Central memory CD4-positive, alpha-beta T cell (primary cell): ENCODE measurements around the gene FAM111A.
"Not testable (repeated sequence)": the region's sequence is repeated elsewhere in the genome, so short reads cannot be mapped to it uniquely, and the experiment has no call there.

ENCODE experiments used
- DNase-seq: peaks from one replicate; pipeline ENCODE4 v3.0.0; 2022
- total RNA-seq, 3 experiments: gene quantifications; one replicate each; lab custom pipeline; 2026; lab: John Stamatoyannopoulos, UW

The FAM111A gene, protein sequence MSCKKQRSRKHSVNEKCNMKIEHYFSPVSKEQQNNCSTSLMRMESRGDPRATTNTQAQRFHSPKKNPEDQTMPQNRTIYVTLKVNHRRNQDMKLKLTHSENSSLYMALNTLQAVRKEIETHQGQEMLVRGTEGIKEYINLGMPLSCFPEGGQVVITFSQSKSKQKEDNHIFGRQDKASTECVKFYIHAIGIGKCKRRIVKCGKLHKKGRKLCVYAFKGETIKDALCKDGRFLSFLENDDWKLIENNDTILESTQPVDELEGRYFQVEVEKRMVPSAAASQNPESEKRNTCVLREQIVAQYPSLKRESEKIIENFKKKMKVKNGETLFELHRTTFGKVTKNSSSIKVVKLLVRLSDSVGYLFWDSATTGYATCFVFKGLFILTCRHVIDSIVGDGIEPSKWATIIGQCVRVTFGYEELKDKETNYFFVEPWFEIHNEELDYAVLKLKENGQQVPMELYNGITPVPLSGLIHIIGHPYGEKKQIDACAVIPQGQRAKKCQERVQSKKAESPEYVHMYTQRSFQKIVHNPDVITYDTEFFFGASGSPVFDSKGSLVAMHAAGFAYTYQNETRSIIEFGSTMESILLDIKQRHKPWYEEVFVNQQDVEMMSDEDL
- 18.0 to 129 (median 114) reads per million in 3 experiments for total RNA-seq

DNA sequence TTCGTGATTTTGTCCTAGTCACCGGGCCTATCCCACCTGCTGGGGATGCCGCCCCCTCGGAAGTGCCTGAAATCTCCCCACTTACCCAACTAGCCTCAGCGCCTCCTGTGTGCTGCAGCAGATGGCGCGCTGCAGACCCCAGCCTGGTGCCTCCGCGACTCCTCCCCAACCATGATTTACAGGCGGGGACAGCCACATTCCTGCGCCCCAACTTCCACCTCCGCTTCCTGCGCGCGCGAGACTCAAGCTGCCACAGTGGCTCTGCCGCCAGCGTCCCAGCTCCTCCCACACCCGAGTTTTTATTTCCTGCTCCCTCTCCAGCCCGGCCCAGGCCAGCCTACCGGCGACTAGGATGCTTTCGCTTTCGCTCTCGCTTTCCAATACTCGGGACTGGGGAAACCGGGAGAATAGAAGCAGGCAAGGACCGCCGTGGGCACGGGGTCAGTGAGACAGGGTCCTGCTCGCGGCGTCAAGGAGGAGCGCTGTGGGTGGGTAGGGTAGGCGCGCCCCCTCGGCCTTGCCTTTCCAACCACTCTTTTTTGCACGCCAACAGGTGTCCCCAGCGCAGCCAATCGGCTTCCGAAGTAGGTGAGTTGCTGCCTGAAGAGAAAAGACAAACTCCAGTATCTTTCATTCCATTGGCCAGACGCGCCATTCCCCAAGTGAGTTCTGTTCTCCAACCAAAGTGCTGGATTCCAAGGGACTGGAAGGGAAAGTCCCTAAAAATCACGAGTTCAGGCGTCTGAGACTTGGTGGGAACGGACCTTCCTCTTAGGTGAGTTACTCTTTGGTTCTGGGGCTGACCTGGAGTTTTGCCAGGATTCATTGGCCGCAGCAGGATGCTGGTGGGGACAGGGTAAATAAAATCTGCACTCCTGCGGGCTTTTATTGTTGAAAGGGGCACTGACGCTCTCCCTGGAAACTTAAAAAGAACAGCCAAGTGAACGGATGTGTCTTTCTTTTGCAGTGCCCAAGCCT lies at the start of gene FAM111A:
TSS of gene FAM111A (plus strand) at position 327 of the 978 bp plus-strand sequence. CDS start 6,017 bp downstream, outside the sequence.
- DNase-seq: peak; percentile 91

DNA sequence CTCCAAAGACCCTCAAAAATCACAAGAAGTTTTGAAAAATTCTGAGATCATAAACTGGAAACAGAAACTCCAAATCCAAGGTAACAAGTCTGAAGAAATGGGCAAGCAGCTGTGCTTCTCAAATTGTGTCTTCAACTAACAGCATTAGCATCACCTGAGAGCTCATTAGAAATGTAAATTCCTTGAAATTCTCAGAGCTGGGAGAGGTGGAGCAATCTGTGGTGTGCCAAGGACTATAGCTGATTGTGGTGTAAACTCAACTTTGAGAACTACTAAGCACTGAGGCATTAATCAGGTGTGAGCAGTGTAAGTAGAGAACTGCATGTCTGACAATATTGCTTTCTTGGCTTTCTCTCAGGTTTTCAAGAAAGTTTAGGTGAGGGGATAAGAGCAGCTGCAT lies 49.1 kb upstream of the FAM111A start:
- not testable (repeated sequence) for DNase-seq

GRCh38 chr11:59095225-59095624 lies 47.4 kb upstream of the FAM111A start:
- not testable (repeated sequence) for DNase-seq

DNA sequence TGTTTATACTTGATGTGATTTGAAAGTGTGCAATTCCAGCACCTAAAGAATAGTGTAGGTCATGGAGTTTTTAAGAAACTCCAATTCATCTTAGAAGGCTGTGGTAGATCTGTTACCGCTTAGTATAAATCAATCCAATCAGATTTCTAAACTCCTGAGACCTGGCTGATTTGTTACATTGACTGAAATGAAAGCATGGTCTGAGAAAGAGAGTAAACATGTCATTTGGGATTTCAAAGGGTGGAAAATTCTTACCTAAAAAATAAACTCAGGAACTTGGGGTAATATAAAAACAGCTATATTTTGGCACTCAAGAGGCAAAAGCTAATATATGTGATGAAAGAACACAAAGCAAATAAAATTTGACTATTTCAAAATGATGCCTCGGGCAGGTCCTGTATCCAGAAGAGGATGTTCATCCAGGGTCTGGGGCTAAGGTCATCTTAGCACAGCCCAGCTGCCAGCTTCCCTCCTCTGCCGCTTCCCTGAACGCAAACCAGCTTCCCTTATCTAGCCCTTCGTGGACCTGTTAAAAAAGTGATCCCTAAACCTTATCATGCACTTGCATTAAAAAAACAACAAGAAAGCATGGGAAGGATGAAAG lies 46.6 kb upstream of the FAM111A start:
- not testable (repeated sequence) for DNase-seq

- peak; percentile 60 for DNase-seq
Measured at GRCh38 chr11:59097113-59097708, 45.4 kb upstream of the FAM111A start.

GRCh38 chr11:59097938-59098337 lies 44.7 kb upstream of the FAM111A start:
- not testable (repeated sequence) for DNase-seq

GRCh38 chr11:59102259-59102765 lies 40.3 kb upstream of the FAM111A start:
- DNase-seq: peak; percentile 27

GRCh38 chr11:59106363-59107336 lies 36.0 kb upstream of the FAM111A start, which contains the start of gene FAM111B:
Gene FAM111B, plus strand, starts transcription at chr11:59107237. Its CDS starts 2,389 bp downstream, at chr11:59109626.
- DNase-seq: peak; percentile 73

DNA sequence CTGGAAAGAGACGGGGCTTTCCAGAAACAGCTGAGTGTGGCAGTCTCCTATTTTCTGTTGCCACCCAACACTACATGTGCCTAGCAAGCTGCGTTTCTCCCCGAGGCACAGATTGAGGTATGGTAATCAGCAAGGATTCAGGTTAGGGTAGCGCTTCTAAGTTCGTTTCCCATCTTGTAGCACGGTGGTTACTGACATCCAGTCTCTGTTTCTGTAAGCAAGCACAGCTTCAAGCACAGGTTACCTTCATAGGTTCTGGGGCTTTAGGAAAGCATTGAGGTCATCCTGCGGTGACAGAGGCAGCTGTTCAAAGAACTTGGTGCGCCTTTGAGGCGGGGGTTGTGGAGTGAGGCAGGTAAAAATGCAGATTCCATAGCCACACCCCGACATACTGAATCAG lies 34.9 kb upstream of the FAM111A start:
- peak; percentile 27 for DNase-seq

GRCh38 chr11:59112494-59112893 lies 30.2 kb upstream of the FAM111A start:
- DNase-seq: no peak

- DNase-seq: no peak
Measured at GRCh38 chr11:59114344-59114743, 28.3 kb upstream of the FAM111A start.

GRCh38 chr11:59115553-59115952 lies 27.1 kb upstream of the FAM111A start:
- DNase-seq: no peak

DNA sequence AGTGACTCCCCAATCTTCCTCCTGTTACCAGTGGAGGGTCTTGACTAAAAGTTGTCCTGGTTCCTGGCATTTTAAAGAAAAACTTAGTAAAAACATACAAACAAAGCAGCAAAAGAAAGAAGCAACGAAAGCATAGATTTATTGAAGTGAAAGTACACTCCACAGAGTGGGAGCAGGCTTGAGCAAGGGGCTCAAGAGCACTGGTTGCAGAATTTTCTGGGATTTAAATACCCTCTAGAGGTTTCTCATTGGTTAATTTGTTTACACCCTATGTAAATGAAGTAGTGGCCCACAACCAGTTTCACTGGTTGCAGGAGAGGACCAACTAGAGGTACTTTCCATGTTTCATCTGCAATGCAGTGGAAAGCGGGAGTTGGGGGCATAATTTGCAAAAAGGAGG lies 24.9 kb upstream of the FAM111A start:
- DNase-seq: no peak

GRCh38 chr11:59119826-59120225 lies 22.8 kb upstream of the FAM111A start:
- no peak for DNase-seq

- DNase-seq: peak; percentile 80
Measured at GRCh38 chr11:59135648-59136461, 6.8 kb upstream of the FAM111A start.

GRCh38 chr11:59136551-59136950 lies 6.1 kb upstream of the FAM111A start:
- not testable (repeated sequence) for DNase-seq

DNA sequence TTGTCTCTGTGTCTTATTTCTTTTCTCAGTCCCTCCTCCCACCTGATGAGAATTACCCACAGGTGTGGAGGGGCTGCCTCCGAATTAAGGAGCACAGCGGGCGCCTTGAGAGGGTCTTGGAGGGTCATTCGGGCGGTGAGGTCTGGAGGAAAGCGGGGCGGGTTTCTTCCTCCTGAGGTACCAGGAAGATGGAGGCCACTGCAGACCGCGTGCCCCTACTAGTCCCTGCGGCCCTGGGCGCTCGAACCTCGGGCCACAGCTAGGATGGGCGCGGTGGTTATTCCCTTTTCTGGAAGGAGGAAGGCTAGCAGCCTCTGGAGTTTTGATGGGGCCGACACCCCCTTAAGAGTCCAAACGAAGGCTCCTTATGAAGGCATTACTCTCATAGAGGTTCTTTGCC lies 5.5 kb upstream of the FAM111A start:
- no peak for DNase-seq

DNA sequence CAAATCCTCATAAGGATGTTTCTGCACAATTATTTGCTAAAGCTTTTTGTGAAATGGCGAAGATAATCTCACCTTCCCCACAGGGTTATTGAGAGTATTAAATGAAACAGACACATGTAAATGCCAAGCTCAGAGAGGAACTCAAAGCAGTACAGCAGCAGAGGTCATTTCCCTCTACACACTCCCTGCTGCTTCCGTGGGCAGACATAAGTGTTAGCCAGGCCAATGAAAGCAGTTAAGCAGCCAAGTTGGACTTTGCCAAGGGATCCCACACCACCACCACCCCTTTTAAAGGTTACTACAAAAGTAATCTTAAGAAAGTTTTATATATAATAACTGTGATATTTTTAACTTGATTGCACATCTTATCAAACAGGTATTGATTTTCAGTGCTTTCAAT lies 4.0 kb upstream of the FAM111A start:
- no peak for DNase-seq

DNA sequence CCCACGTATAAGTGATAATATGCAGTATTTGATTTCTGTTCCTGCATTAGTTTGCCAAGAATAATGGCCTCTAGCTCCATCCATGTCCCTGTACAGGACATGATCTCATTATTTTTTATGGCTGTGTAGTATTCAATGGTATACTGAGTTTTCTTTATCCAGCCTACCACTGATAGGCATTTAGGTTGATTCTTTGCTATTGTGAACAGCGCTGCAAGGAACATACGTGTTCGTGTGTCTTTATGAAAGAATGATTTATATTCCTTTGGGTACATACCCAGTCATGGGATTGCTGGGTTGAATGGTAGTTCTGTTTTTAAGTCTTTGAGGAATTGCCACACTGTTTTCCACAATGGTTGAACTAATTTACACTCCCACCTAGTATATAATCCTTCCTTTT lies 1.5 kb upstream of the FAM111A start:
- no peak for DNase-seq
